SIG-M5 (cell line): Measurements from ENCODE around the gene TNFSF12.

Experiments used
- DNase-seq: peaks from one replicate; lab custom pipeline; 2025; lab: John Stamatoyannopoulos, UW

TNFSF12 gene

DNA sequence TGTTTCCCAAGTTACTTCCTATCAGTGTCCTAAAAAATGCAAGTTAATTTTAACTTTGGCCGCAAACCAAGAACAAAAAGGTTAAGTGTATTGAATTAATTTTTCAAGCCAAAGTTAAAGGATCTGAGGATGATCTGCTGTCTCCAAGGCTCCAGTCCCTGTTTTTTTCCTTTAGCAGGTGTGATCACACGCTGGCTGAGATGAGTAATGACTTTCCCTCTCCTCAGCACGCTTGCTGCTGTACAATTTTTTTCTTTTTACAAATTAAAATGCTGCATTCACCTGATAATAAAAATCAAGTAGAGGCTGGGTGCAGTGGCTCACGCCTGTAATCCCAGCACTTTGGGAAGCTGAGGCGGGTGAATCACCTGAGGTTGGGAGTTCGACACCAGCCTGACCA, 3.9 kb upstream of the TNFSF12 start:
- DNase-seq, result no peak

DNA sequence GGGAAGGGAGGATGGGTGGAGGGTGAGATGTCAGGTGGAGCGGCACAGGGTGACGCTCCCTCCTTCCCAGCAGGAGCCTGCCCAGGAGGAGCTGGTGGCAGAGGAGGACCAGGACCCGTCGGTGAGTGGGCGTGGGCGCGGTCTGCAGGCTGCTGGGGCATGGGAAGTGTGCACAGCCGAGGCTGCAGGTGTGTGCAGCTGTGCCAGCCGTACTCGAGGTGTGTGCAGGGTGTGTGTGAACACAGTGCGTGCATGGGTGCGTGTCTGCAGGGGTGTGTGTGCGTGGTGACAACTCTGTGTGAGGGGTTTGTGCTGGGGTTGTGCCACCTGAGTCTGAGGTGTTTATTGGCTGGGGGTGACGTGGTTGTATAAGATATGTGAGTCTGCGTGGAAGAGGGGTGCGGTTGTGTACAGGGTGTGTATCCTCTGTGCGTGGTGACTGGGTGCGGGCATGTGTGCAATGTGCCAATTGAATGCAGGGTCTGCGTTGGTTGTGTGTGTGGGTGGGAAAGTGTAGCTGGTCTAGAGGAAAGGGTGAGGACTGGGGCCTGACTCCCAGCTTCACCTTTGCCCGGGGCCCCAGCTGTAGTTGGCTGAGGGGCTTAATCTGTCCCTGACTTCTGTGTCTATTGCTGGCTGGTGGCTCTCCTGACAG, 670 bp downstream of the TNFSF12 start:
- no peak for DNase-seq

DNA sequence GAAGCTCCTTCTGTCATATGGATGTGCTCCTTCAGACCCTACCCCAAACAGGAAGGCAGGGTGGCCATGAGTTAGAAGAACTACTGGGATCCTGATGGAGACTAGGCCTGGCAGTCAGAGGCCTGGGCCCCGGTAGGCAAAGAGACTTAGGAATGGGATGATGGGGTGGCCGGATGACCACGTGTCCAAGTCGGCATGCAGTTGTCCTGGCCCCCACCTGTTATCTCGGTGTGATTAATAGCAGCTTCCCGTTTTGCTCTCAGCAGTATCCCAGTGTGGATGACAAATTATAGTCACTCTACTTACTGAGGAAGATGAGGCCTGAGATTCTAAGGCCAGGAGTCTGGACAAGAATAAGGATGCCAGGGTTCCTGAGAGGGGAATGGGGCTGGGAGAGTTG, 1.5 kb downstream of the TNFSF12 start:
- no peak for DNase-seq

DNA sequence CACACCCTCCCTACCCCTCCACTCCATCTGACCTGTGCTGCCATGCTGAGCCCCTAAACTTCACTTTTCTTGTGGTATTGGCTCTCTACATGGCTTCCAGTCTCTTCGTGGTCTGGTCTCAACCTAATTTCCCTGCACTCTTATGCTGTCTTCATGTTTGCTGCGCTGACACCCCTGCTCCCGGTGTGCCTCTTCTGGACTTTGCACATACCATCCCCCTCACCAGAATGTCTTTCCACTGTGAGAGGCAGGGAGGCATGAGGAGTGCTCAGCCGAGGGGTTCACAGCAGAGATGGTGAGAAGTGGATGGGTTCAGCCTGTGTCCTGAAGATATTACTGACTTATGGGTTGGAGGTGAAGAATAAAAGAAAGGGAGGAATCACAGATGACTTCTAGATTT, 2.5 kb downstream of the TNFSF12 start:
- no peak for DNase-seq

DNA sequence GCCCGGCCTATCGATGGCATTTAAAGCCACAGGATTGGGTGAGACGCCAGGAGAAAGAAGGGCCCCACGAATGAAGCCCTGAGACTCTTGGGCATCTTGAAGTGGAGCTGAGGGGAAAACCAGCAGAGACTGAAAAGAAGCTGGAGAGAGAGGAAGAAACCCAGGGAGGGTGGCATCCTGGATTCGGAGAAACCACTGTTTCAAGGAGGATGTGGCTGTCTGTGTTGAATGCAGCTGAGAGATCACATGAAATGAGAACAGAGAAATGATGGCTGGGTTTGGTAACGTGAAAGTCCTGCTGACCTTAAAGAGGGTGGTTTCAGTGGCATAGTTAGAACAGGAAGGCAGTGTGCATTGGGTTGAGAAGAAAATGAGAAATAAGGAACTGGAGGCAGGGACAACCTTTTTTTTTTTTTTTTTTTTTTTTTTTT, 3.8 kb downstream of the TNFSF12 start:
- no peak for DNase-seq

DNA sequence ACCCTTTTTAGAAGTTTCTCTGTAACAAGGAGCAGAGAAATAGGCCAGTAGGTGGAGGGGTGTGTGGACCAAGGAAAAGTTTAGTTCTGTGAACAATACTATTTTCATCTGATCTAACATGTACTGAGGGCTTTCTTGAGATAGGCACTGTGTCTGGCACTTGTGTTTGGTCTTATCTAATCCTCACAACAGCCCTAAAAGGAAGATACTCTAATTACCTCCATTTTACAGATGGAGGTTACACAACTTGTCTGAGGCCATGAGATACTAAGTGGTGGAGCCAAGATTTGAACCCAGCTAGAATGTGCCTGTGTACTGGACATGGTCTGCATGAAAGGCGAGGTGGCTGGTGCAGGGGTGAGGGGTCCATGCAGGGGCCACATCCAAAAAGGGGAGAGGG, 4.5 kb downstream of the TNFSF12 start:
- DNase-seq, result no peak

DNA sequence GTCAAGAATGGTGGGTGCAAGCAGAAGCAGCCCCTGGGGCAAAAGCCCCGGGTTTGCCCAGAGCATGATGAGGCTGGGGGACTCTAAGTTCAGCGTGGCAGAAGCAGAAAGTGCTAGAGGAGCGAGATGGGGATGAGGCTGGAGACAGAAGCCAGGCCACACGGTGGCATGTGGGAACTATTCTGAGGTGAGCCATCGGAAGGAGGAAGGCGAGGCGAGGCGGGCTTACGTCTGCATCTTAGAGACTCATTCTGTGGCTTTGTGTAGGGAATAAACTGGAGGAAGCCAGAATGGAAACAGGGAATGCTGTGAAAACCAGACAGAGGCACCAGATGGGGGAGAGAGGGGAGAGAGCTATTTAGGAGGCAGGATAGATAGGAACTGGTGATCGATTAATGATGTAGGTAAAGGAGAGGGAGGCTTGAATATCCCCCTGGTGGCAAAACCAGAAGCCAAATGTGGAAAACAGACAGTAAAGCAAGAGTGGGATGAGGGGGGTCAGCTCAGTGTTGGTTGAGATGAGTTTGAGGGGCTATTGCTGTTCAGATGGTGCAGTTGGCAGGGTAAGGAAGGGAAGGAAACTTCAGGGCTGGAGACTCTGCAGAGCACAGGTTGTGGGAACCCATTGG, 6.6 kb downstream of the TNFSF12 start:
- no peak for DNase-seq

DNA sequence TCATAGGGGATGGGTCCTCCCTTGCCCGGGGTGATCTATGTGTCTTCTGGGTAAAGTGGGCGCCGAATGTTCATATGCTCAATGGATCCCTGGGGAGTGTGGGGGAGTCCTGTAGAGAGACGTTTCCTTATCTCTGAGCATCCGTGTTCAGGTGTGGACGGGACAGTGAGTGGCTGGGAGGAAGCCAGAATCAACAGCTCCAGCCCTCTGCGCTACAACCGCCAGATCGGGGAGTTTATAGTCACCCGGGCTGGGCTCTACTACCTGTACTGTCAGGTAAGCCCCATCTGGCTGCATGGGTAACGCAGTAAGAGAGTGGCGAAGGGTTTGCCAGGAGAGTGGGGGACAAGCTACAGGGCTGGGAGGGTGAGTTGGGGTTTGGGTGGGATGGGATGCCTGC, 7.8 kb downstream of the TNFSF12 start:
- no peak for DNase-seq

DNA sequence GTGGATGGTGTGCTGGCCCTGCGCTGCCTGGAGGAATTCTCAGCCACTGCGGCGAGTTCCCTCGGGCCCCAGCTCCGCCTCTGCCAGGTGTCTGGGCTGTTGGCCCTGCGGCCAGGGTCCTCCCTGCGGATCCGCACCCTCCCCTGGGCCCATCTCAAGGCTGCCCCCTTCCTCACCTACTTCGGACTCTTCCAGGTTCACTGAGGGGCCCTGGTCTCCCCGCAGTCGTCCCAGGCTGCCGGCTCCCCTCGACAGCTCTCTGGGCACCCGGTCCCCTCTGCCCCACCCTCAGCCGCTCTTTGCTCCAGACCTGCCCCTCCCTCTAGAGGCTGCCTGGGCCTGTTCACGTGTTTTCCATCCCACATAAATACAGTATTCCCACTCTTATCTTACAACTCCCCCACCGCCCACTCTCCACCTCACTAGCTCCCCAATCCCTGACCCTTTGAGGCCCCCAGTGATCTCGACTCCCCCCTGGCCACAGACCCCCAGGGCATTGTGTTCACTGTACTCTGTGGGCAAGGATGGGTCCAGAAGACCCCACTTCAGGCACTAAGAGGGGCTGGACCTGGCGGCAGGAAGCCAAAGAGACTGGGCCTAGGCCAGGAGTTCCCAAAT, 8.4 kb downstream of the TNFSF12 start:
- DNase-seq, result no peak

DNA sequence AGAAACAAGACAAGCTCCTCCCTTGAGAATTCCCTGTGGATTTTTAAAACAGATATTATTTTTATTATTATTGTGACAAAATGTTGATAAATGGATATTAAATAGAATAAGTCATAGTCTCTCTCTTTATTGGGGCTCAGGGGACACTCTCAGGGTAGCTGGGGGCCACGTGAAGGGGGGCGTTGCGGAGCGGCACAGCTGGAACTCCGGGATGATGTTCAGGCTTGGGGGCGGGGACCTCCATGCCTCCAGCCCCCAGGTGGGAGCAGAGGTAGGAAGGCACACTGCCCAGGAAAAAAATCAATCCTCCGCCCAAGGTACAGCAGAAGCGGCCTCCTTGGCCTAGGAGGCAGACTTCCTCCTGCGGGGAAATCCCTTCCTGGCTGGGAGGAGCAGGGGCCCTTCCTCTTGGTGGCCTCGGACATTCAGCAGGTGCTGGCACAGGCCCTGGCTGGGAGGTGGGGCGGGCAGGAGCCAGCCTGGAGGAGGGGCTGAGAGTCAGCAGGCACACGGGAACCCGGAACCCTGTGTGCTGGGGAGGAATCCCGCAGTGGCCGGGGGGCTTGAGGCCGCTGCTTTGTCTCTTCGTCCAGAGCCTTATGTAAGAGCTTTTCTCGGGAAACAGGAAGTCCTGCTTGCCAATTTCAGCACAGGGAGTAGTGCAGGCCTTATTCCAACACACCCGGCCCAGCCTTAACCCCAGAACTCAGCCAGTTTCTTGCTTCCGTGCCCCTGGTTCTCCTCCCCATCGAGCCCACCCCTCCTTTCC, 9.1 kb downstream of the TNFSF12 start:
- DNase-seq, result no peak

DNA sequence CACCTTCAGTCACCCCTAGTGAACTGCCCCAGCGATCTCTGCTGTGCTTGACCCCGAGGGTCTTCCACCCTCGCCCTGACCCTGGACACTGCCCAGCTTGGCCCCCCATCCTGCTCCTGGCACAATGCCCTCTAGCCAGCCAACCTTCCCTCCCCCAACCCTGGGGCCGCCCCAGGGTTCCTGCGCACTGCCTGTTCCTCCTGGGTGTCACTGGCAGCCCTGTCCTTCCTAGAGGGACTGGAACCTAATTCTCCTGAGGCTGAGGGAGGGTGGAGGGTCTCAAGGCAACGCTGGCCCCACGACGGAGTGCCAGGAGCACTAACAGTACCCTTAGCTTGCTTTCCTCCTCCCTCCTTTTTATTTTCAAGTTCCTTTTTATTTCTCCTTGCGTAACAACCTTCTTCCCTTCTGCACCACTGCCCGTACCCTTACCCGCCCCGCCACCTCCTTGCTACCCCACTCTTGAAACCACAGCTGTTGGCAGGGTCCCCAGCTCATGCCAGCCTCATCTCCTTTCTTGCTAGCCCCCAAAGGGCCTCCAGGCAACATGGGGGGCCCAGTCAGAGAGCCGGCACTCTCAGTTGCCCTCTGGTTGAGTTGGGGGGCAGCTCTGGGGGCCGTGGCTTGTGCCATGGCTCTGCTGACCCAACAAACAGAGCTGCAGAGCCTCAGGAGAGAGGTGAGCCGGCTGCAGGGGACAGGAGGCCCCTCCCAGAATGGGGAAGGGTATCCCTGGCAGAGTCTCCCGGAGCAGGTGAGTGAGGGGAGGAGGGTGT, 9.9 kb downstream of the TNFSF12 start, which contains the start of gene TNFSF13:
Gene TNFSF13, plus strand, starts transcription at position 207 of the 776 bp plus-strand sequence. Its CDS starts 290 bp downstream, at position 497.
- DNase-seq, result peak; percentile 59

DNA sequence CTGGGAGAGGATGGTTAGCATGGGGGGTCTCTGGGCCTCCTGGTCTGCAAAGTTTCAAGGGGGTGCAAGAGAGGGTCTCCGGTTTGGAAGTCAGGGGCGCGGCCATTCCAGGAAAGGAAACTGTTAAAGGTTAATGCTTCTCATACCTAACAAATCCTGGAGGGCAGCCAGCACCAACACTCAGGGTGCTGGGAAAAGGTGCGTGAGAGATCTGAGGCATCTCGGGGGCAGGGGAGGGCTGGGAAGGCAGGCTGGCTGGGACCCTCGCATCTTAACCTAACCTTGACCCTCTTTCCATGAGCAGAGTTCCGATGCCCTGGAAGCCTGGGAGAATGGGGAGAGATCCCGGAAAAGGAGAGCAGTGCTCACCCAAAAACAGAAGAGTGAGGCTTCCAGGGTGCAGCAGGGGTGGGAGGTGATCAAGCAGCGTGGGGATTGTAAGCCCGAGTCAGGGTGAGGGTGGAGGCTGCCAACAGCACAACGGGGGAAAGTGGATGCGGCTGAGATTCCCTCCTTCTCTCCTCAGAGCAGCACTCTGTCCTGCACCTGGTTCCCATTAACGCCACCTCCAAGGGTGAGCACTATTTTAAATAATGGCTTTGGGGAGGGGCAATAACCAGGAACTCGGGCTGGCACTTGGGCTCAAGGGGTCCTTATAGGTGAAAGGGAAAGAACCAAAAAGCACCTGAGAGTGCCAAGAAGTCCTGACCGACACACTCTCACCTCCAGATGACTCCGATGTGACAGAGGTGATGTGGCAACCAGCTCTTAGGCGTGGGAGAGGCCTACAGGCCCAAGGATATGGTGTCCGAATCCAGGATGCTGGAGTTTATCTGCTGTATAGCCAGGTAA, 10.7 kb downstream of the TNFSF12 start:
- DNase-seq, result no peak

DNA sequence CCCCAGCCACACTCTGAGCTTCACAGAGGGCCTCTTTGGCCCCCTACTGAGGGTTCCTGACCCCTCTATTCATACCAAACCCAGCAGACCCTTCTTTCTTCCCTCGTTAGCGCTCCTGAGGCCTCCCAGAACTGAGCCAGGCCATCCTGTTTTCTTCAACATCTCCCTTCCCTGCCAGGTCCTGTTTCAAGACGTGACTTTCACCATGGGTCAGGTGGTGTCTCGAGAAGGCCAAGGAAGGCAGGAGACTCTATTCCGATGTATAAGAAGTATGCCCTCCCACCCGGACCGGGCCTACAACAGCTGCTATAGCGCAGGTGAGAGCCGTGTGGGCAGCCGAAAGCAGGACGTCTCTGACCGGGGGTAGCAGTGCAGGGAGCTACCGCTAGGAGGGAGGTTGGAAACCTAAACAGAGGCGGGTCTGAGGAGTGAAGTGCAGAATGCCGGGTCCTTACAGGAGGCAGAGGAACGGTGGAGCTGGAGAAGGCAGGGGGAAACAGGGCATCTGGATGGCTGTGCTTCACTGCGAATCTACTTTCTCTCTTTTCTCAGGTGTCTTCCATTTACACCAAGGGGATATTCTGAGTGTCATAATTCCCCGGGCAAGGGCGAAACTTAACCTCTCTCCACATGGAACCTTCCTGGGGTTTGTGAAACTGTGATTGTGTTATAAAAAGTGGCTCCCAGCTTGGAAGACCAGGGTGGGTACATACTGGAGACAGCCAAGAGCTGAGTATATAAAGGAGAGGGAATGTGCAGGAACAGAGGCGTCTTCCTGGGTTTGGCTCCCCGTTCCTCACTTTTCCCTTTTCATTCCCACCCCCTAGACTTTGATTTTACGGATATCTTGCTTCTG, 11.5 kb downstream of the TNFSF12 start:
- no peak for DNase-seq

DNA sequence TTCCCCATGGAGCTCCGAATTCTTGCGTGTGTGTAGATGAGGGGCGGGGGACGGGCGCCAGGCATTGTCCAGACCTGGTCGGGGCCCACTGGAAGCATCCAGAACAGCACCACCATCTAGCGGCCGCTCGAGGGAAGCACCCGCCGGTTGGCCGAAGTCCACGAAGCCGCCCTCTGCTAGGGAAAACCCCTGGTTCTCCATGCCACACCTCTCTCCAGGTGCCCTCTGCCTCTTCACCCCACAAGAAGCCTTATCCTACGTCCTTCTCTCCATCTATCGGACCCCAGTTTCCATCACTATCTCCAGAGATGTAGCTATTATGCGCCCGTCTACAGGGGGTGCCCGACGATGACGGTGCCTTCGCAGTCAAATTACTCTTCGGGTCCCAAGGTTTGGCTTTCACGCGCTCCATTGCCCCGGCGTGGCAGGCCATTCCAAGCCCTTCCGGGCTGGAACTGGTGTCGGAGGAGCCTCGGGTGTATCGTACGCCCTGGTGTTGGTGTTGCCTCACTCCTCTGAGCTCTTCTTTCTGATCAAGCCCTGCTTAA, 12.2 kb downstream of the TNFSF12 start:
- DNase-seq, result no peak

DNA sequence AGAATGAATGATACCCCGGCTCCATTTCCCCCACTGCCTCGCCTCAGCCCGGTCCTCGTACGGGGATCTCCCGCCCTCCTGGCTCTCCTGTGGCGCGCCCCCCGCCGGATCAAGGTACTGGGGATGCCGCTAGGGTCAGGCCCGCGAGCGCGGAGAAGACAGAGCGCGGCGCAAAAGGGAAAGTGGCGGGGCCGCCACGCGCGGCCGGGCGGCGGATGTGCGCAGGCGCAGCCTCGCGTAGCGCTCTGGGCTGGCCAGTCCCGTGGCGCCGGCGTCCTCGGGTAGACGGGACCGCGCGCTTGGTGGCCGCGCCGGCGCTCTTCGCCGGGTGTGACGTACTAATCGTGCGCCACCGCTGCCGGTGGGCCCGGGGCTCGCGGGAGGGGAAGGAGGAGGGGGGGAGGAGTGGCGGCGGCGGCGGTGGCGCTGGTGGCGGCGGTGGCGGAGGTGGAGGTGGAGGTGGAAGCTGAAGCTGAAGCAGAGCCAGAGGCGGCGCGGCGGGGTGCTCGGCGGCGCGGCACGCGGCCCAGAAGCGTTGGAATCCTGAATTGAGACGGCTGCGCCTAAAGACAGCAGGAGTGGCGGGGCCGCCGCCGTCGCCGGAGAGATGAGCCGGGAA, 12.8 kb downstream of the TNFSF12 start, which contains the start of gene SENP3:
Gene SENP3, plus strand, starts transcription at position 331 of the 619 bp plus-strand sequence. CDS start 1,158 bp downstream, outside the sequence.
- no peak for DNase-seq

DNA sequence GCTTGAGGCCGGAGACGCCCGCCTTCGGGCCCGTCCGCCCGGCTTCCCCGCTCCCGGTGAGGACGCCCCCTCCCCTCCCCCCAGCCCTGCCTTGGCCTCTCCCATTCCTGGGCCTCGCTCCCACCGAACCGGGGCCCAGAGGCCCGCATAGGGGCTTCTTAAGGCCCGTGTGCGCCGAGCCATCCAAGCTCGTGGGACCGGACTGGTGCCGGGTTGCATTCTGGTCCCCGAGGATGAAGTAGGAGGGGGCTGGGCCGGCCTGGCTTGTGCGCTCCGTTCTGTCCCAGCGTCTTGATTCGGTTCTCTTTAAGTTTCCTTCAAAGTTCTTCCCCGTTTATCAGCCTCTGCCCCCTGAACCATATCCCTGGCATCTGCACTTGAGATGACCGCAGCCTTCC, 13.3 kb downstream of the TNFSF12 start:
- DNase-seq, result no peak

DNA sequence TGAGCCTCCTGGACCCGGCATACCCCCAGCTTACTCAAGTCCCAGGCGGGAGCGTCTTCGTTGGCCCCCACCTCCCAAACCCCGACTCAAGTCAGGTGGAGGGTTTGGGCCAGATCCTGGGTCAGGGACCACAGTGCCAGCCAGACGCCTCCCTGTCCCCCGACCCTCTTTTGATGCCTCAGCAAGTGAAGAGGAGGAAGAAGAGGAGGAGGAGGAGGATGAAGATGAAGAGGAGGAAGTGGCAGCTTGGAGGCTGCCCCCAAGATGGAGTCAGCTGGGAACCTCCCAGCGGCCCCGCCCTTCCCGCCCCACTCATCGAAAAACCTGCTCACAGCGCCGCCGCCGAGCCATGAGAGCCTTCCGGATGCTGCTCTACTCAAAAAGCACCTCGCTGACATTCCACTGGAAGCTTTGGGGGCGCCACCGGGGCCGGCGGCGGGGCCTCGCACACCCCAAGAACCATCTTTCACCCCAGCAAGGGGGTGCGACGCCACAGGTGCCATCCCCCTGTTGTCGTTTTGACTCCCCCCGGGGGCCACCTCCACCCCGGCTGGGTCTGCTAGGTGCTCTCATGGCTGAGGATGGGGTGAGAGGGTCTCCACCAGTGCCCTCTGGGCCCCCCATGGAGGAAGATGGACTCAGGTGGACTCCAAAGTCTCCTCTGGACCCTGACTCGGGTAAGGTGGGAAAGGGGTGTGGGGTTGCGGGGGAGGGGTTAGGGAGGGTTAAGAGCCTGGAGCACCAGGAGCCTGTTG, 14.4 kb downstream of the TNFSF12 start:
- no peak for DNase-seq

DNA sequence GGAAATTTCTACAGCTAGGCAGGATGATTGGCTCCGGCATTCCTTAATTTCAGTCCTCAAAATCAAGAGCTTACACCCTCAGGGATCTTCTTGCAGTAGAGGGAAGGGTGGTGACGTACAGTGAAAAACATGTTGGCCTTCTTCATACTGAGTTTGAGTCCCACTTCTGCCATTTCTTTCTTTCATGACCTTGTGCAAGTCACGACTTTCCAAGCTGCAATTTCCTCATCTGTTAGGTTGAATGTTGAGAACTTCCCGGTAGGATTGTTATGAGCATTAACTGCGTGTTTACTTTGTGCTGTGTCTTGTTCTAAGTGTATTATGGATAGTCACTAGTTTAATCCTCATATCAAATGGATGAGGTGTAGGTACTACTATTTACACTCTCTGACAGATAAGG, 20.7 kb downstream of the TNFSF12 start:
- DNase-seq, result no peak
